HG03135 (cell line): ENCODE measurements around the gene CAD.

ENCODE experiments used
- ATAC-seq: cut with Tn5 transposase; IDR thresholded peaks from one replicate; pipeline ENCODE4 v1.9.1; 2021; ENCODE audit warnings: mild to moderate bottlenecking, moderate library complexity; ENCODE audit not compliant: unreplicated experiment

The CAD gene

DNA sequence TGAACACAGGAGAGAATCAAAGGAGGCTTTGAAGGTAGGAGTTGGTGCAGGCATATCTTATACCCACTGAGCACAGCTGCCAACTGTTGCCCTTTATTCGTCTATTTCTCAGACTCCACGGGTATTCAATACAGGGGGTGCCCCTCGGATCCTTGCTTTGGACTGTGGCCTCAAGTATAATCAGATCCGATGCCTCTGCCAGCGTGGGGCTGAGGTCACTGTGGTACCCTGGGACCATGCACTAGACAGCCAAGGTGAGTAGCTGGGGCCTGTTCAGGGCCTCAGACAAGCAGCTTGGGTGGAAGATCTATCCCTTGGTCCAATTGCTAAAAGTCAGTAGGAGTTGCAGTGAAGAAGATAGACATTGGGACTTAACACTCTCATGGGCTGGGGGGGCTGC lies 5.2 kb downstream of the CAD start:
- ATAC-seq: no peak

DNA sequence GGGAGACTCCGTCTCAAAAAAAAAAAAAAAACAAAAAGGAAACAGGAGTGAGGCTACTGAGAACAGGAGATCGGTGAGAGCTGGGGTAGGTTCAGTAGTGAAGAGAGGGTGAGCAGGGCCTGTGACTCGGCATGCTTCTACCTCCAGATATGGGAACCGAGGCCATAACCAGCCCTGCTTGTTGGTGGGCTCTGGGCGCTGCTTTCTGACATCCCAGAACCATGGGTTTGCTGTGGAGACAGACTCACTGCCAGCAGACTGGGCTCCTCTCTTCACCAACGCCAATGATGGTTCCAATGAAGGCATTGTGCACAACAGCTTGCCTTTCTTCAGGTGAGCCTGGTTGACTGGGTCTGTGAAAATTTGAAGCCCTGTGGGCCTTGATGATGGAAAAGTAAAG lies 6.2 kb downstream of the CAD start:
- ATAC-seq: no peak

DNA sequence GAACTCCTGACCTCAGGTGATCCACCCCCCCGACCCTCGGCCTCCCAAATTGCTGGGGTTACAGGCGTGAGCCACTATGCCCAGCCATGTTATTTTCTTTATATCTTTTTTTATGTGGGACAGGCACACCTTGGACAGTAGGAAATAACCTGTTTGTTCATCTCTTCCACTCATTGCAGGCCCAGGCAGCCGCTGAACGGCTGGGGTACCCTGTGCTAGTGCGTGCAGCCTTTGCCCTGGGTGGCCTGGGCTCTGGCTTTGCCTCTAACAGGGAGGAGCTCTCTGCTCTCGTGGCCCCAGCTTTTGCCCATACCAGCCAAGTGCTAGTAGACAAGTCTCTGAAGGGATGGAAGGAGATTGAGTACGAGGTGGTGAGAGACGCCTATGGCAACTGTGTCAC lies 8.4 kb downstream of the CAD start:
- ATAC-seq: no peak

DNA sequence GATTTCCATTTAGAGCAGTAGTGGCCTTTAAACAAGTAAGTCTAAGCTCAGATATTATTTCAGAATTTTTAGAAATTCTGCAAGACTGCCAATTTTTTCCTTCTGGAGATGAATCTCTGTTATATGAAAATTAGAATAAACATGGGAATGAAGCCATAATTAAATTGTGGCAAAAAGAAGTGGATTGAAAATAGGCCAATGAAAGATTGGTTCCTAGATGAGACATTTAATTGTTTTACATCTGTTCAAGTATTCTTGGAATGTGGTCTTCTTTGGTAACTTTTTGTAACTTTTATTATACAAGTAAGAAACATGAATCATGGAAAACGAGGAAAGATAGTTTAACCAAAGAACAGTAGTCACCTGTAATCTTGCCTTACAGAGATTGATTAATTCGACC lies 10.3 kb downstream of the CAD start:
- ATAC-seq: no peak

DNA sequence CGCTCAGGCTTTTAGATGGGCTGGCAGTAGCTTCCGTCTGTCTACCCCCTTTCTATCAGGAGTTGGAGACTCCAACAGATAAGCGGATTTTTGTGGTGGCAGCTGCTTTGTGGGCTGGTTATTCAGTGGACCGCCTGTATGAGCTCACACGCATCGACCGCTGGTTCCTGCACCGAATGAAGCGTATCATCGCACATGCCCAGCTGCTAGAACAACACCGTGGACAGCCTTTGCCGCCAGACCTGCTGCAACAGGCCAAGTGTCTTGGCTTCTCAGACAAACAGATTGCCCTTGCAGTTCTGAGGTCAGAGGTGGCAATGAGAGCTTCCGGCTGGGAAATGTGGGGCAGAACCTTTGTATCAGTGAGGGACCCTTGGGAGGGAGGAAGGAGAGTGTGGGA lies 14.8 kb downstream of the CAD start:
- no peak for ATAC-seq

DNA sequence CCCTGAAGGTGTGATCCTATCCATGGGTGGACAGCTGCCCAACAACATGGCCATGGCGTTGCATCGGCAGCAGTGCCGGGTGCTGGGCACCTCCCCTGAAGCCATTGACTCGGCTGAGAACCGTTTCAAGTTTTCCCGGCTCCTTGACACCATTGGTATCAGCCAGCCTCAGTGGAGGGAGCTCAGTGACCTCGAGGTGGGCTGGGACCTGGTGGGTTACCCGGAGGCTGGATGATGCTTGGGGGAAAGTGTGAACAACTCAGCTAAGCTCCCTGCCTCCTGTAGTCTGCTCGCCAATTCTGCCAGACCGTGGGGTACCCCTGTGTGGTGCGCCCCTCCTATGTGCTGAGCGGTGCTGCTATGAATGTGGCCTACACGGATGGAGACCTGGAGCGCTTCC lies 16.2 kb downstream of the CAD start:
- no peak for ATAC-seq

DNA sequence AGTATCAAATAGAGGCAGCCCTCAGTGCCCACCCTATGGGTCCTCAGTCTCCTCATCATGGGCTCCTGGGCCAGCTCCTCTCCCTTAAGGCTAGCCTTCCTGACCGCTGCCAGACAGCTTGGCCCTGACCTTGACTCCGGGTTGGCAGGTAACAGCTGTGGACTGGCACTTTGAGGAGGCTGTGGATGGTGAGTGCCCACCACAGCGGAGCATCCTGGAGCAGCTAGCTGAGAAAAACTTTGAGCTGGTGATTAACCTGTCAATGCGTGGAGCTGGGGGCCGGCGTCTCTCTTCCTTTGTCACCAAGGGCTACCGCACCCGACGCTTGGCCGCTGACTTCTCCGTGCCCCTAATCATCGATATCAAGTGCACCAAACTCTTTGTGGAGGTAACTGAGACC lies 19.0 kb downstream of the CAD start:
- no peak for ATAC-seq

DNA sequence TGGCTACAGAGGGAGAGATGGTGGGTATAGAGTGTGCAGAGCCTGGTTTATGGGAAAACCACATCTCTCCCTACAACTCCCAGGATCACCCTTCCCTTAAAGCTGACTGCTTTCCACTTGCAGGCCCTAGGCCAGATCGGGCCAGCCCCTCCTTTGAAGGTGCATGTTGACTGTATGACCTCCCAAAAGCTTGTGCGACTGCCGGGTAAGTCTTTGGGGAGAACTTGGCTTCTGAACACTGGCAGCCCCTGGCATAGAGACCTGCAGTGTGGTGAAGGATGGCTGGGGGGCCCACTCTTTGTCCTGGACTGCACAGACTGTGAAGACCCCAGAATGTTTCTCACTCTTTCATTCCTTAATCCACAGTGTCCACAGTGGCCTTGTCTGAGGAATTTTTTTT lies 19.5 kb downstream of the CAD start:
- ATAC-seq: no peak

DNA sequence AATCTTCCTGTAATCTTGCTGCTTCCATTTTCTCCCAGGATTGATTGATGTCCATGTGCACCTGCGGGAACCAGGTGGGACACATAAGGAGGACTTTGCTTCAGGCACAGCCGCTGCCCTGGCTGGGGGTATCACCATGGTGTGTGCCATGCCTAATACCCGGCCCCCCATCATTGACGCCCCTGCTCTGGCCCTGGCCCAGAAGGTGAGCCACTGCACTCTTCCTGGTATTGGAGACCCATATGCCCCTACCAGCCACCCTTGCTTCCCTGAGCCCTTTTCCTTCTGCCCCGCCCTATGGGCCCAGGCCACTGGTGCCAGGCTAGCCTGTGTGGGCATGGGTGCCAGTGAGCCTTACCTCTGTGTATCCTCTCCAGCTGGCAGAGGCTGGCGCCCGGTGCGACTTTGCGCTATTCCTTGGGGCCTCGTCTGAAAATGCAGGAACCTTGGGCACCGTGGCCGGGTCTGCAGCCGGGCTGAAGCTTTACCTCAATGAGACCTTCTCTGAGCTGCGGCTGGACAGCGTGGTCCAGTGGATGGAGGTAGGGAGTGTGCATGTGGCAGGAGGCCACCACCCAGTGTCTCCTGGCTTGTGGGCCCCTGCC lies 20.3 kb downstream of the CAD start:
- no peak for ATAC-seq

DNA sequence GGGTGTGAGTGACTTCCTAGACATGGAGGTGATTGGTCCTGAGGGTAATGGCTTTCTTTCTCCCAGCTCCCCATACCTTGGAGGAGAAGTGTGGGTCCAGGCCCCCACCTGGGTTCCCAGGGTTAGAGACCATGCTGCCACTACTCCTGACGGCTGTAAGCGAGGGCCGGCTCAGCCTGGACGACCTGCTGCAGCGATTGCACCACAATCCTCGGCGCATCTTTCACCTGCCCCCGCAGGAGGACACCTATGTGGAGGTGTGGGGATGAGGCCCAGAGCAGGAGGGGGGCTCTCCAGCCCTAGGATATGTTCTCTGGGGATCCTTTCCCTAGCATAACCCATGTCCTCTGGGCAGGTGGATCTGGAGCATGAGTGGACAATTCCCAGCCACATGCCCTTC lies 21.8 kb downstream of the CAD start:
- ATAC-seq: no peak

DNA sequence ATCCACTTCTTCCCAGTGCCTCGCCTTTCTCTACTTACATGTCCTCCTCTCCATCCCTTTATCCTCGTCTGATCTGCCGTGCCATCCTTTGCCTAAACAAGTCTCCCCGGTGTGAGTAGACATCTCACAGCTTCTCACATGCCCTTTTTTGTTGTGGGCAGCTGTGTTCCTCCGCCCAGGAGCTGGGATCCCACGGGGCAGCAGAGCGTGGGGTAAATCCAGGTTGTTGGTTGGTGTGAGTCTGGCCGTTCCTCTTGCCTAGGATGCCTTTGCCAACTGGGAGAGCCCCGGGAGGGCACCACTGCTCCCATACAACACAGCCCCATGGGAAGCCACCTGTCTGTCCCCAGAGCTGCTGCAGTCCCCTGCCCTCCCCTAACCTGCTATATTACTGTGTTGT lies 23.2 kb downstream of the CAD start:
- no peak for ATAC-seq

DNA sequence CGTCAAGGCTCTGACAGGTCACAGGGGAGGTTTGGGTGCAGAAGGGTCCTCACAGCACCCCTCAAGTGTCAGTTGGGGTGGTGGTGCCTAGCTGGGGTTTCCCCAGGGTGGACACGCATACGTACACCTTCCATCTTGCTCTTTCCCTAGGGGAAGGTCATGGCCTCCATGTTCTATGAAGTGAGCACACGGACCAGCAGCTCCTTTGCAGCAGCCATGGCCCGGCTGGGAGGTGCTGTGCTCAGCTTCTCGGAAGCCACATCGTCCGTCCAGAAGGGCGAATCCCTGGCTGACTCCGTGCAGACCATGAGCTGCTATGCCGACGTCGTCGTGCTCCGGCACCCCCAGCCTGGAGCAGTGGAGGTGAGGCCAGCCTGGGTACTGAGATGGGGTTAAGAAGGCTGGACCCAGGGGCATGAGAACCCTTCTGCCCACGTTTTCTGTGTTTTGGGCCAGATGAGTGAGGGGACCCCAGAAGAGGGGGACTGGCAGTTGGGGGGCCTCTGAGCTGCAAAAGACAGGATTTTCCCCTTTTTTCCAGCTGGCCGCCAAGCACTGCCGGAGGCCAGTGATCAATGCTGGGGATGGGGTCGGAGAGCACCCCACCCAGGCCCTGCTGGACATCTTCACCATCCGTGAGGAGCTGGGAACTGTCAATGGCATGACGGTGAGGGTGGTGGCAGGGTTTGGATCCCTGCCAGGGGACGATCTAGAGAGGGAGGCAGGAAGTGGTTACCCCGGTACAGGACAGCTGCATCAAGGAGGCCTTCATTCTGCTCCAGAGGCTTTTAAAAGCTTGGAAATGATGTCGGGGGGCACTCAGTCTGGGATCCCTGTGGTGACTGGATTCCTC lies 24.8 kb downstream of the CAD start:
- no peak for ATAC-seq

DNA sequence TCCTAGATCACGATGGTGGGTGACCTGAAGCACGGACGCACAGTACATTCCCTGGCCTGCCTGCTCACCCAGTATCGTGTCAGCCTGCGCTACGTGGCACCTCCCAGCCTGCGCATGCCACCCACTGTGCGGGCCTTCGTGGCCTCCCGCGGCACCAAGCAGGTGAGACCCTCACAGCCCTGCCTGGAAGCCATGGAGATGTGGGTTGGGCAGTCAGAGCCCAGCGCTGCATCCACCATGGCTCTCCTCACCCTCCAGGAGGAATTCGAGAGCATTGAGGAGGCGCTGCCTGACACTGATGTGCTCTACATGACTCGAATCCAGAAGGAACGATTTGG lies 25.4 kb downstream of the CAD start:
- no peak for ATAC-seq

DNA sequence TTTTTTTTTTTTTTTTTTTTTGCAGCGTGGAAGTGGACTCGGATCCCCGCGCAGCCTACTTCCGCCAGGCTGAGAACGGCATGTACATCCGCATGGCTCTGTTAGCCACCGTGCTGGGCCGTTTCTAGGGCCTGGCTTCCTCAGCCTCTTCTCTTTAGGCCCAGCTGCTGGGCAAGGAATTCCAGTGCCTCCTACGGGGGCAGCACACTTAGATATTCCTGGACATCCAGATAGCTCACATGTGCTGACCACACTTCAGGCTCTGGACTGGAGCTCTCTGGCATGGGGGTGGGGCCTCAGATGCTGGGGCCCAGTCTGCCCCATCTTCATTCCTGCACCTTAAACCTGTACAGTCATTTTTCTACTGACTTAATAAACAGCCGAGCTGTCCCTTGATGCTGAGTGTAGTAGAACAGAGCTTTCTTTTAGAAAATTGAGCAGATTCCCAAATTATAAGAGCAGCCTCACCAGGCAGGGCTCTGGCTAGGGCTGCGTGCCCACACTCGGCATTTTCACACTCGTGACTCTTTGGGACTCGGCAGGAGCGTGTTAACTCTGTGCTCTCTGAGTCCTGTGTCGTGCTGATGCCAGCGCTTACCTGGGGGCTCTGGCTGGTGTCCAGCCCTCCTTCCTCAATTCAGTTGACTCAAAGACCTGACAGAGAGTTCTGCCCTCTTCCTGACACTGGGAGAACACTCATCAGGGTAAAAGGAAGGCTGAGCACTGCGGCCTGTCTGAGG lies 26.4 kb downstream of the CAD start:
- no peak for ATAC-seq

DNA sequence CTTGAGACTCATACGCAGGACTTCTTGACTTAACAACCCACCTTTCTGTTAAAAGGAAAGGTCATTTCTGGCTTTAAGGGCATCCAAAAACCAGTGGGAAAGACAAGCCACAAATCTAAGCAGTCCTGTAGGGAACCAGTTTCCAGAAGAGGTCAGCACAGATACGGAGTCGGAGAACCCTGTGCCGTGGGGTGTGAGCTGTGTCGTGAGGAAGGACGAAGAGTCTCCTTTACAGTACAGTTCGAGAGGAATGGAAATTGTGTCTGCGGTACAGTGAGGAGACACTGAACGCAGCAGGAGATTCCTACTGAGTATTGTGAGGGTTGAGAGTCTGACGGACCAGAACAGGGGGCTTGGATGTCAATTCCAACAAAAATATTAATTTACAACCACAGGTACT lies 27.9 kb downstream of the CAD start:
- no peak for ATAC-seq

DNA sequence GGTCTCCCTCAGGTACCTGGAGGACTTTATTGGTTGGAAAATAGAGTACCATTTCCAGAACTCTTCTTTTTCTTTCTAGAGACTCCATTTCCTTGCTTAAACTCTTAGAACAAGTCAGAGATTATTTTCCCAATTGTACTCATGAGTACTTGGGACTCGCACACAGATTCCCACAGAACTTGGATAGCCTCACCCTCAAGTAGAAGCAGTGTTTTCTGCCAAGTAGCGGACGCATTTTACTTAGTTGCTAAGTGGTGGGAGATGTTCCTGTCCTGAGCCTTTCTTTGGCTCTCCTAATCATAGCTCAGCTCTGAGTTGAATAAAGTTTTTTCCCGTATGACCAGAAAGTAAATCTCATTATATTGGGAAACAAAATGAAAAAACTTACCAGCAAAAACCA lies 28.5 kb downstream of the CAD start:
- ATAC-seq: no peak

DNA sequence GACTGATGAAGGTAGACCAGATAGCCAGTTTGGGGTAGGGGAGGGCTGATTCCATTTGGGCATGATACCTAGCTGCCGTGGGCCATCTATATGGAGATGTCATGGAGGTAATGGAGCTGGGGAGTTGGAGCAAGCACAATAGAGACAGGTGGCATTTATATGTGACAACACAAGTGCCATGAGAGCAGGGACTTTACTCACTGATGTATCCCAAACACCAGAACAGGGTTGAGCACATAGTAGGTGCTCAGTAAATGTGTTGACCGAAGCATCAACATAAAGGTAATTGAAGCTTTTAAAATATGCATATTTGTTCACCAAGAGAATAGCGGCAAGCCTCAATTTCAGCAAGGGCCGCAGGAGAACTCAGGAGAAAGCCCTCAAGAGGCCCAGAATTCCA lies 30.7 kb downstream of the CAD start:
- ATAC-seq: no peak

DNA sequence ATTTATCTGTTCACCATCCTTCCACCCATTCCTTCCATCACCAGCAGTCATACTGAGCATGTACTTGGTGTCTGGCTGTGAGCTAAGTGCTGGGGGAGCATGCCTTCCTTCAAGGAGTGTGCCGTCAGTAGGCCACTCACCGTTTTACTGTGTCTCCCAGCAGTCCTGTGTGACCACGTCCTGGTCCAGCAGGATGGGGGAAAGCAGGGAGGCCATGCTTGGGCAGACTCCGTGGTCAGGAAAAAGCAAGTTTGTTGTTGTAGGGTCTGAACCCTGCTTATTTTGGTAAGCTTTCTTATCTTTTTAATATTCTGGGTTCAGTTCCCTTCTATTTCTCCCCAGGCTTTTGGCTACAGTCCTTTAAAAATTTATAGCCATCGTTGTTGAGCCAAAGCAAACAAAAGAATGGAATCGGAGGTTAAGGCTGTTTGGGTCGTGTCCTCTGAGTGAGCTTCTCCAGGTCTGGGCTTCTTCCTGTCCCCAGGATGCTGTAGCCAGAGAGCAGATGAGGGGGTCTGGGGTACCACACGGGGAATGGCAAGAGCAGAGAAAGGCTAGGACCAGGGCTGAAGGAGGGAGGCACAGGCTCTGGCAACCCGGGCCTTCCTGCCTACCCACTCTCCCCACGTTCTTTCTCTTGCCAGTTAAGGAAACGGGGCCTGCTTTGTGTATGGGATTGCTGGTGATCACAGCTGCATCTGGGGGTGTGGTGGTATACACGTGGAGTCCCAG lies 32.2 kb downstream of the CAD start:
- no peak for ATAC-seq

DNA sequence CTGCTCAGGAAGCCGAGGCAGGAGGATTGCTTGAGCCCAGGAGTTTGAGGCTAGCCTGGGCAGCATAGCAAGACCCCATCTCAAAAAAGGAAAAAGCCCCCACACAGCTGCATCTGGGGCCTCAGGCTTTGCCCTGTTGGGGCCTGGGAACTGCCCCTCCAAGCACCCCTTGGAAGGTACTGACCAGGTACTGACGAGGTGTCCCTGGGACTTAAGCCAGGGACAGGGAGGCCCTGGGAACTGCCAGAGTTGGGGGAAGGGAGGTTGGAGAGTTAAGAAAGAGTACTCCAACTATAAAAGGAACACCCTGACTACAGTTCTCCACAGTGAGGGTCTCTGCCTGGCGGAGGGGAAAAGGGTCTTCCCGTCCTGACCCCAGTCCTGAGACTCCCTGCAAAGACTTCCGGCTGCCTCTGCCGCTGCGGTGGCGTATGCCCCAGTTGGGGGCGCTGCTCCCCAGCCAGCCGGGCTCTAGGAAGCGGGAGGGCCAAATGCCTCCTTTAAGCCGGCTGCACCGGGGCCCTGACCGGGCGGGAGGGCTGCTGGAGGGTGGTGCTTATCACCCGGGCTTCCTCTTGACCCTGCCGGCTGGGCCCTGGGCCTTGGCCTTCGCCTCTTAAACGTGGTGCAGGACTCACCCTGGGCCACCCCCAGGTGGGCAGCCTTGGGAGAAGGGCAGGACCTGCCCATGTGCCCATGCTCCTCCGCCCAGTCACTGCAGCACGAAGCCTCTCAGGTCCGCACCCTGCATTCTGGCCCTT lies 32.9 kb downstream of the CAD start:
- ATAC-seq: no peak

DNA sequence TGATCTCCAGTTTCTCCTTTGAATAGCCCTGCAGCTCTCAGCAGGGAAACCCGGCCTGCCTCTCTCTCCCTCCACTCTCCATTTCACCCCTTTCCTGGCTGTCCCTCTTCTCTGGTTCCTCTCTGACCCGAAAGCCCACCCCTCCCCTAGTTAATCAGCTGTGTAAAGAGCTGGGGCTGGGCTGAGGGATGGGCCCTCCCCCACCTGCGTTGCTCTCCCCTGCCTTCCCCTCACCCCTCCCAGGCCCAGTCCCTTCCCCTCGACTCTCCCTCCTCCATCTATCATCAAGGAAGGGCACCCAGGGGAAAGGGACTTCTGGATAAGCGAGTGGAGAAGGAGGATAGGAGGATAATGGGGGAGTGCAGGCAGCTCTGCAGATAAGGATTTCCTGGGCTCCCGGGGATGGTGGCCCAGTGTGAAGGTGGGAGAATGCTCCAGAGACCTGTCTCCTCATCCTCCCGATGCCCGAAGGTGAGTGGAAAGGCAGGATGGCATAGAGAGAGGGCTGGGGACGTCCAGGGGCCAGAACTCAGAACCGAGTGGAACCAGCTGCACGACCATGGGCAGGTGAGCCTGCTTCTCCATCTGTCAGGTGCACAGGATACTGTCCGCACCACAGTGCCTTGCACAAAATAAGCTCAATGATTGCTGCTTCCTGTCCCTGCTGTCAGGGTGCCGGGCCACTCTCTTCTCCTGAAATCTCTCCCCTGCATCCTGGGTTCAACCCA lies 33.6 kb downstream of the CAD start:
- ATAC-seq: no peak
